Activated CD4-positive, alpha-beta T cell treated with anti-CD3 and anti-CD28 coated beads for 4 hours (primary cell): ENCODE measurements around the gene AUH.
A peak's percentile ranks its signal among the peaks of the same experiment; 100 is the strongest.
"Not testable (repeated sequence)": the region's sequence is repeated elsewhere in the genome, so short reads cannot be mapped to it uniquely, and the experiment has no call there.

Experiments used
- DNase-seq, 2 donors: peaks; one replicate each; pipeline ENCODE4 v3.0.0-alpha.2; 2020

Gene AUH

GRCh38 chr9:91202736-91203283 is 158.9 kb downstream of the AUH start:
- no peak for DNase-seq

GRCh38 chr9:91200692-91201336 is 160.9 kb downstream of the AUH start:
- no peak for DNase-seq

- no peak for DNase-seq
These were observed 161.8 kb downstream of the AUH start for GRCh38 chr9:91199739-91200497.

- DNase-seq = not testable (repeated sequence)
These were observed 162.8 kb downstream of the AUH start for GRCh38 chr9:91198881-91199280.

- DNase-seq = no peak
These were observed 163.3 kb downstream of the AUH start for GRCh38 chr9:91198405-91198804.

- no peak for DNase-seq
These were observed 164.2 kb downstream of the AUH start for GRCh38 chr9:91197232-91198181.

GRCh38 chr9:91196103-91196950 is 165.4 kb downstream of the AUH start:
- no peak for DNase-seq

- DNase-seq = no peak
These were observed 166.2 kb downstream of the AUH start for GRCh38 chr9:91195372-91196012.

- peak; percentile 68 to 70 for DNase-seq
These were observed 167.9 kb downstream of the AUH start for GRCh38 chr9:91193658-91194391.

- peak; percentile 78 to 79 for DNase-seq
These were observed 168.5 kb downstream of the AUH start for GRCh38 chr9:91193087-91193657.

- no peak for DNase-seq
These were observed 169.2 kb downstream of the AUH start for GRCh38 chr9:91192381-91193086.

- no peak for DNase-seq
These were observed 170.0 kb downstream of the AUH start for GRCh38 chr9:91191411-91192380.

GRCh38 chr9:91190062-91190461 is 171.7 kb downstream of the AUH start:
- no peak for DNase-seq

- no peak for DNase-seq
These were observed 172.8 kb downstream of the AUH start for GRCh38 chr9:91188719-91189590.

- no peak for DNase-seq
These were observed 173.8 kb downstream of the AUH start for GRCh38 chr9:91187965-91188344.

- DNase-seq = no peak
These were observed 174.3 kb downstream of the AUH start for GRCh38 chr9:91187311-91187964.

- no peak for DNase-seq
These were observed 175.0 kb downstream of the AUH start for GRCh38 chr9:91186632-91187108.
